Measurements from ENCODE around the gene HSPA1A. TPM values are rescaled to one million over a fixed set of nuclear protein-coding genes. Genes with fewer than 3 reads are reported as not detected.
"Not testable (repeated sequence)": the region's sequence is repeated elsewhere in the genome, so short reads cannot be mapped to it uniquely, and the experiment has no call there.

HSPA1A gene
- total RNA-seq, 1 experiment from 2014 or later = 51.2 TPM

DNA sequence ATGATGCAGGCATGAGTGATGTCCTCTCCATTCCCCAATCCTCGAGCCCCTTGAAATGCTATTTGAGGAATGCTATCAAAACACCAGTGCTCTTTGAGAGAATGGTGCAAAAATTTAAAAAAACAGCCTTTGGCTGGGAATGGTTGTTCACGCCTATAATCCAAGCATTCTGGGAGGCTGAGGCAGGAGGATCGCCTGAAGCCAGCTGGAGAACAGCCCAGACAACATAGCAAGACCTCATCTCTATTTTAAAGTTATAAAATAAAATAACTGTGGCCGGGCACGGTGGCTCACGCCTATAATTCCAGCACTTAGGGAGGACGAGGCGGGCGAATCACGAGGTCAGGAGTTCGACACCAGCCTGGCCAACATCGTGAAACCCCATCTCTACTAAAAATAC lies 15.6 kb upstream of the HSPA1A start:
- DNase-seq = no peak

DNA sequence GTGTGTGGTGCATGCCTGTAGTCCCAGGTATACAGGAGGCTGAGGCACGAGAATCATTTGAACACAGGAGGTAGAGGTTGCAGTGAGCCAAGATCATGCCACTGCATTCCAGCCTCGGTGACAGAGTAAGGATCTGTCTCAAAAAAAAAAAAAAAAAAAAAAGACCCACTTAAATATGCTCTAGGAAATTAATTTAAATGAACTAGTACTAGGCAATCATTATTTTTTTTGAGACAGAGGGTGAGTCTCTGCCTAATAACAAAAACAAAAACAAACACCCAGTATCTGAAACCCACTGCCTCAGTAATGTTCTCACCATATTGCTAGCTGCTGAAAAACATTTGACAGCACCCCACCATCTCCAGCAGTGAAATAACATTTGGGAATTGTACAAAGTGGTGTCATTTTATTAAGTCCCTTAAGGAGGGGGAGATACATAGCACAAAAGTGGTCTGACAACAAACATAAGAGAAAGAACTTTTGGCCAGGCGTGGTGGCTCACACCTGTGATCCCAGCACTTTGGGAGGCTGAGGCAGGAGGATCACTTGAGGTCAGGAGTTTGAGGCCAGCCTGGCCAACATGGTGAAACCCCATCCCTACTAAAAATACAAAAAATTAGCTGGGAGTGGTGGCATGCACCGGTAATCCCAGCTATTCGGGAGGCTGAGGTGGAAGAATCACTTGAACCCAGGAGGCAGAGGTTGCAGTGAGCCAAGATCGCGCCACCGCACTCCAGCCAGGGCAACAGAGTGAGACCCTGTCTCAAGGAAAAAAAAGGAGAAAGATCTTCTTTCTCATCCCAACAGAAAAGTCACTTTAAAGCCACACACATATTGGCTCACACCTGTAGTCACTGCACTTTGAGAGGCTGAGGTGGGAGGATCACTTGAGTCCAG lies 14.1 kb upstream of the HSPA1A start:
- H3K14ac ChIP-seq (ENCODE audit: insufficient read depth, low read length); H3K4me2 ChIP-seq (ENCODE audit: insufficient read depth, insufficient read length, low read length); H3K9ac ChIP-seq (ENCODE audit: extremely low read depth, insufficient read length, low read length); H2BK20ac ChIP-seq (ENCODE audit: low read depth, low read length, poor library complexity, severe bottlenecking); H3K18ac ChIP-seq (ENCODE audit: insufficient read length, low read depth, low read length); H3K23ac ChIP-seq (ENCODE audit: insufficient read length, low read depth, low read length); H4K8ac ChIP-seq (replicated peaks; ENCODE audit: insufficient read length, low read depth, low read length); H3K27me3 Mint-ChIP-seq (ENCODE audit: low read depth); H2BK120ac ChIP-seq (ENCODE audit: low read depth, low read length, poor library complexity, severe bottlenecking); H3K79me2 ChIP-seq (ENCODE audit: insufficient read depth, low read length); DNase-seq; H3K4ac ChIP-seq (ENCODE audit: low read depth, low read length); H2BK12ac ChIP-seq (ENCODE audit: insufficient read length, low read depth, low read length); H3K27ac ChIP-seq (ENCODE audit: insufficient read length, low read depth, low read length); H3T11ph ChIP-seq (ENCODE audit: low read length); H2BK5ac ChIP-seq (ENCODE audit: insufficient read length, low read length); H4K5ac ChIP-seq (ENCODE audit: insufficient read length, low read depth, low read length); H3K56ac ChIP-seq (ENCODE audit: insufficient read length, low read depth, low read length); H3K27ac Mint-ChIP-seq; H4K20me1 ChIP-seq (ENCODE audit: control insufficient read depth, insufficient read depth, insufficient read length); H4K91ac ChIP-seq (ENCODE audit: insufficient read length, low read depth, low read length); H3K27me3 ChIP-seq (ENCODE audit: insufficient read depth, low read length); H2AK5ac ChIP-seq (ENCODE audit: insufficient read length, low read length); H2AFZ ChIP-seq (ENCODE audit: low read length); H3K23me2 ChIP-seq (ENCODE audit: insufficient read length, low read depth, low read length, poor library complexity, severe bottlenecking); H3K9me3 Mint-ChIP-seq; H3K4me1 Mint-ChIP-seq; H3K4me1 ChIP-seq (ENCODE audit: insufficient read depth, low read length); H3K79me1 ChIP-seq (ENCODE audit: insufficient read depth, low read depth, low read length, poor library complexity, severe bottlenecking); H2BK15ac ChIP-seq (ENCODE audit: low read depth, low read length); H3K9me3 ChIP-seq (ENCODE audit: control insufficient read depth, low read depth, low read length): not testable (repeated sequence)
- no CpG with 5 or more reads among the region's 8 CpGs for WGBS (ENCODE audit: extremely low coverage, insufficient read length, low lambda C conversion rate)
- Mint-ChIP-seq H3K36me3 (ENCODE audit: insufficient read depth in 1 of 3, low read depth in 3 of 3) (peaks cover 6 to 56% (median 42%) of the 10 kb centered on the region in 3 experiments; a peak in 6 of 7 replicates), H3K4me3 (0 out of 5 replicates have a peak overlapping the region, but pooled peaks of 1 of the 2 experiments have one; percentile 5)

More for the DNA sequence above, 15.6 kb upstream of the HSPA1A start:
- Mint-ChIP-seq H3K36me3 (ENCODE audit: insufficient read depth in 1 of 3, low read depth in 3 of 3) (peaks cover 6 to 58% (median 42%) of the 10 kb centered on the region in 3 experiments; a peak in 6 of 7 replicates), H3K4me1 (no peaks in the 10 kb centered on the region; a peak in 1 of 4 replicates), H3K4me3 (no peak overlapping the region), H3K27me3 (ENCODE audit: low read depth) (no peaks in the 10 kb centered on the region), H3K27ac (no peak overlapping the region), H3K9me3 (no peaks in the 10 kb centered on the region)
- Histone ChIP-seq H3K23ac (ENCODE audit: insufficient read length, low read depth, low read length) (no peak overlapping the region), H2BK120ac (ENCODE audit: low read depth, low read length, poor library complexity, severe bottlenecking) (no peak overlapping the region), H3T11ph (ENCODE audit: low read length) (no peak overlapping the region), H3K56ac (ENCODE audit: insufficient read length, low read depth, low read length) (no peak overlapping the region), H2AFZ (ENCODE audit: low read length) (no peak overlapping the region), H4K8ac (replicated peaks; ENCODE audit: insufficient read length, low read depth, low read length) (no peak overlapping the region), H3K4me1 (ENCODE audit: insufficient read depth, low read length) (no peaks in the 10 kb centered on the region), H3K79me1 (ENCODE audit: insufficient read depth, low read depth, low read length, poor library complexity, severe bottlenecking) (peaks cover 3% of the 10 kb centered on the region), H3K4ac (ENCODE audit: low read depth, low read length) (no peak overlapping the region), H4K20me1 (ENCODE audit: control insufficient read depth, insufficient read depth, insufficient read length) (no peaks in the 10 kb centered on the region), H3K27me3 (ENCODE audit: insufficient read depth, low read length) (no peaks in the 10 kb centered on the region), H2BK12ac (ENCODE audit: insufficient read length, low read depth, low read length) (no peak overlapping the region), H4K91ac (ENCODE audit: insufficient read length, low read depth, low read length) (no peak overlapping the region), H2BK5ac (ENCODE audit: insufficient read length, low read length) (no peak overlapping the region), H3K79me2 (ENCODE audit: insufficient read depth, low read length) (no peaks in the 10 kb centered on the region), H3K9me3 (ENCODE audit: control insufficient read depth, low read depth, low read length) (no peaks in the 10 kb centered on the region), H3K18ac (ENCODE audit: insufficient read length, low read depth, low read length) (no peak overlapping the region), H3K27ac (ENCODE audit: insufficient read length, low read depth, low read length) (no peak overlapping the region), H2BK15ac (ENCODE audit: low read depth, low read length) (no peak overlapping the region), H2BK20ac (ENCODE audit: low read depth, low read length, poor library complexity, severe bottlenecking) (no peak overlapping the region), H2AK5ac (ENCODE audit: insufficient read length, low read length) (no peak overlapping the region), H3K23me2 (ENCODE audit: insufficient read length, low read depth, low read length, poor library complexity, severe bottlenecking) (no peaks in the 10 kb centered on the region), H3K4me2 (ENCODE audit: insufficient read depth, insufficient read length, low read length) (no peak overlapping the region), H4K5ac (ENCODE audit: insufficient read length, low read depth, low read length) (no peak overlapping the region), H3K9ac (ENCODE audit: extremely low read depth, insufficient read length, low read length) (no peak overlapping the region), H3K14ac (ENCODE audit: insufficient read depth, low read length) (no peak overlapping the region)
- TF ChIP-seq, protein P1, sequence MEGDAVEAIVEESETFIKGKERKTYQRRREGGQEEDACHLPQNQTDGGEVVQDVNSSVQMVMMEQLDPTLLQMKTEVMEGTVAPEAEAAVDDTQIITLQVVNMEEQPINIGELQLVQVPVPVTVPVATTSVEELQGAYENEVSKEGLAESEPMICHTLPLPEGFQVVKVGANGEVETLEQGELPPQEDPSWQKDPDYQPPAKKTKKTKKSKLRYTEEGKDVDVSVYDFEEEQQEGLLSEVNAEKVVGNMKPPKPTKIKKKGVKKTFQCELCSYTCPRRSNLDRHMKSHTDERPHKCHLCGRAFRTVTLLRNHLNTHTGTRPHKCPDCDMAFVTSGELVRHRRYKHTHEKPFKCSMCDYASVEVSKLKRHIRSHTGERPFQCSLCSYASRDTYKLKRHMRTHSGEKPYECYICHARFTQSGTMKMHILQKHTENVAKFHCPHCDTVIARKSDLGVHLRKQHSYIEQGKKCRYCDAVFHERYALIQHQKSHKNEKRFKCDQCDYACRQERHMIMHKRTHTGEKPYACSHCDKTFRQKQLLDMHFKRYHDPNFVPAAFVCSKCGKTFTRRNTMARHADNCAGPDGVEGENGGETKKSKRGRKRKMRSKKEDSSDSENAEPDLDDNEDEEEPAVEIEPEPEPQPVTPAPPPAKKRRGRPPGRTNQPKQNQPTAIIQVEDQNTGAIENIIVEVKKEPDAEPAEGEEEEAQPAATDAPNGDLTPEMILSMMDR (conservative IDR thresholded peaks at IDR 0.05) = no peak
- no CpG with 5 or more reads among the region's 12 CpGs for WGBS (ENCODE audit: extremely low coverage, insufficient read length, low lambda C conversion rate)
